H1 (cell line): ENCODE results near the gene GNB5.

Source experiments
- CTCF ChIP-seq, 3 experiments: IDR thresholded peaks; 1 replicate in 2 of 3; 2 replicates in 1 of 3; pipeline versions ENCODE4 v1.5.1 to v1.6.1; 2011; ENCODE audit warnings: low read length in 3 of 3, mild to moderate bottlenecking in 3 of 3, inconsistent platforms in 2 of 3, low read depth in 1 of 3, moderate library complexity in 1 of 3; ENCODE audit not compliant: insufficient read depth in 1 of 3; ENCODE audit errors: control extremely low read depth in 1 of 3
- EP300 ChIP-seq, 2 experiments: IDR thresholded peaks; 1 replicate in 1 of 2; 2 replicates in 1 of 2; pipeline ENCODE4 v1.6.1; 2011 to 2012; ENCODE audit warnings: low read depth in 2 of 2, low read length in 2 of 2, mild to moderate bottlenecking in 2 of 2, borderline replicate concordance in 1 of 2, inconsistent platforms in 1 of 2, moderate library complexity in 1 of 2
- EZH2 ChIP-seq: fragments of 200-600 bp; sonication (generic); IDR thresholded peaks from 2 replicates; pipeline ENCODE4 v1.7.1; 2012; ENCODE audit warnings: low read depth, mild to moderate bottlenecking, moderate library complexity, low read length, inconsistent platforms; ENCODE audit not compliant: severe bottlenecking
- KDM5A ChIP-seq: fragments of 200-600 bp; IDR thresholded peaks from 2 replicates; pipeline ENCODE4 v1.7.1; 2012; ENCODE audit warnings: mild to moderate bottlenecking, low read length, inconsistent platforms, mixed read lengths
- MAX ChIP-seq: IDR thresholded peaks from 2 replicates; pipeline ENCODE4 v1.6.1; 2012; ENCODE audit warnings: inconsistent platforms
- NRF1 ChIP-seq: IDR thresholded peaks from 2 replicates; pipeline ENCODE4 v1.6.1; 2011; ENCODE audit warnings: mild to moderate bottlenecking, low read depth, low read length, improper control_type of control experiment
- SP2 ChIP-seq: IDR thresholded peaks from 2 replicates; pipeline ENCODE4 v1.6.1; 2012; ENCODE audit warnings: mild to moderate bottlenecking, low read length, inconsistent platforms

GRCh38 chr15:52228921-52229320, 37.7 kb upstream of the GNB5 start:
- TF ChIP-seq SP2, result no peak
- no peak for TF ChIP-seq MAX
- TF ChIP-seq KDM5A, result no peak
- no peak for TF ChIP-seq EP300 (IDR thresholded peaks at IDR 0.05; ENCODE audit: borderline replicate concordance in 1 of 2, low read depth in 2 of 2, low read length in 2 of 2)
- TF ChIP-seq EZH2, result no peak
- TF ChIP-seq CTCF (IDR thresholded peaks at IDR 0.05; ENCODE audit: control extremely low read depth in 1 of 3, insufficient read depth in 1 of 3, low read depth in 1 of 3, low read length in 3 of 3), result no peak
- TF ChIP-seq NRF1, result no peak
